ENCODE data around the gene SH3PXD2A. TPM values are rescaled to one million over a fixed set of nuclear protein-coding genes. Genes with fewer than 3 reads are reported as not detected.
A peak's percentile ranks its signal among the peaks of the same experiment; 100 is the strongest.
"Not testable (repeated sequence)": the region's sequence is repeated elsewhere in the genome, so short reads cannot be mapped to it uniquely, and the experiment has no call there.

The SH3PXD2A gene
- polyA plus RNA-seq, 3 donors = 26.6 to 29.4 (median 29.3) TPM

DNA sequence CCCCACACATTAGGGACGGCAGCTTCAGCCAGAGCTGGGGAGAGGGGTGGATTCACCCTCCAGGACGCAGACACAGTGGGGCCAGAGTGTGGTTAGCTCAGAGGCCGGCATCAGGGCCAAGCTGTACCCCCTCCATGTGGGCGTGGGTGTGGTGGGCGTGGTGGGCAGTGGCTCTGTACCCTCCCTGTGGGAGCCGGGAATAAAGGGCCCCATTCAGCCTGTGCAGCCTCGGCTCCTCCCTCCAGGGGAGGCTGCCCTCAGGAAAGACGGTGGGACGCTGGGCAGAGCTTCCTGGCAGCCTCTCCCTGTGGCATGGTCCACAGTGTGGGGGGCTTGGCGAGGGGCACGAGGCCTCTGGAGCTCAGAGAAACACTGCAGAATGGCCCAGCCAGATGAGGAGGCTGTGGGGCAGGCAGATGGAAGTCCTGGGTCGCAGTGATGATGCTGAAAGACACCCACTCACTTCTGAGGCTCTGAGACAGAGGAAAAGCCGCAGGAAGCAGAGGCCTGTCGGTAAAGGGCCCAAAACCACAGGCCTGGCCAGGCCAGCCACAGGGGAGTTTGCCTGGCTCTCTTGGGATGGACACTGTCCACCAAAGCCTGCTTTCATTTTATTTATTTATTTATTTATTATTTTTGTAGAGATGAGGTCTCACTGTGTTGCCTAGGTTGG lies 108.0 kb downstream of the SH3PXD2A start:
- DNase-seq = no peak

DNA sequence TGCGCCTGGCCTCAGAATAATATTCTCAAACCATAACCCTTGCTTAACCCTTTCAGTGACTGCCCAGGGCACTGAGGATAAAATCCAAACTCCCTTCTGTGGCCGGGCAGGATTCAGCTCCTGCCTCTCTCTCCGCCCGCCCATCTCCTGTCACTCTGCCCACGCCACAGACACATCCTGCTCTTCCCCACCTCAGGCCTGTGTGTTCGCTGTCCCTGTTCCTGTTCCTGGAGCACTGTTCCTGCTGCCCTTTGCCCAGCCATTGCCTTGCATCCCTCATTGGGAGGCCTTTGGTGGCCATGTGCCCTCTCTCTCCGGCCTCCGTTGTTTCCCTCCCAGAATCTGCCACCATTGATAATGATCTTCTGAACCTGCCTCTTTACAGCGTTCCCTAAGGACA lies 108.8 kb downstream of the SH3PXD2A start:
- DNase-seq = no peak

DNA sequence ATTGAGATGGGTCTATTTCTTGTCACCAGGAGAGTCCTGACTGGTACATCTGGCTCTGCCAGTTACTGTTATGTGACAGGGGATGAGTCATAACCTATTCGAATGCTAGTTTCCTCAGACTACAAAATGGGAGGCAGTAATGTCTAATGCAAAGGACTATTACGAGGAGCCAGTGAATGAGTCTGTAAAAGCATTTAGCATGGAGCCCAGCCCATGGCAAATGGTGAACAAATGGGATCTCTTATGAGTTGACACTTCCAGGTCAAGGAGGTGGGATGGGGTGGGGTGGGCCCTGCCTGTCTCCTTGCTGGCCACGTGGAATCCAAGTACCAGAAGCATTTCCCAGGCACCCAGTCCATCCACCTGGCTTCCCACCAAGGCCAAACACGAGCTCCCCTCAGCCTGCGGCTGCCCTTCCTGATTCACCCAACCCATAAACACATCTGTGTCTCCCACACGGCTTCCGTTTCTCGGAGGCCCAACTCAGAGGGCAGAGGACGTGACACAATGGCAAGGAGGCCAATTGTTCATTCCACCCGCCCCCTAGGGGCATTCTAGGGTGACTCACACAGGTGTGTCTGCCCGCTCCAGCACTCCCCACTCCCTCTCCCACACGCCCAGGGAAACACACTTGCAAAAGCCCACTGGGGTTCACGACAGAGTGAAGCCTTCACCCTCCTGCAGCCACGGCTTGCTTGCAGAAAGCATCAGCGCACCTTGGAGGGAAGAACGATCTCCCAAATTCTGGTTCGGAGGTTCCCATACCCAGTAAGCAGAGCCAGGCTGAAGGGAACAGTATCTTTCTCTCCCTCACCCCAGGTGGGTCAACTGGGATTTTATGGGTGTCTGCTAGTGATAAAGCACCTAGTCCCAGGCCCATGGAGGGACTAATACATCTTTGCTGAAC lies 109.8 kb downstream of the SH3PXD2A start:
- DNase-seq = no peak

DNA sequence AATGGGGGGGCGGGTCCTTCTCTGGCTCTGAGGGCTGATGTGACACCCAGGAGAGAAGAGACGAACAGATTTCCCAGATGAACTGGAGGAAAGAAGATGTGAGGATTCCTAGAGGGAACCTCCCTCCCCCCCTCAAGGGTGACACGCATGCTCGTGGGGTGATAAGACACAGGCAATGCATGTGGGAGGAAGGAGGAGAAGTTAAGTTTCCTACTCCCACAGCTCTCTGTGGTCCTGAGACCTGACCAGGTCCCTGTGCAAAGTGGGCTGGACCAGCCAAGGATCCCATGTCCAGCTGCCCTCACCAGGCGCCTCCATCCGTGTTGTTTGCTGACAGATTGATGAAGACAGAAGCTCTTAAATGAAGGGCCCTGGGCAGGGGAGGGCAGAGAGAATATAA lies 112.6 kb downstream of the SH3PXD2A start:
- DNase-seq = no peak

DNA sequence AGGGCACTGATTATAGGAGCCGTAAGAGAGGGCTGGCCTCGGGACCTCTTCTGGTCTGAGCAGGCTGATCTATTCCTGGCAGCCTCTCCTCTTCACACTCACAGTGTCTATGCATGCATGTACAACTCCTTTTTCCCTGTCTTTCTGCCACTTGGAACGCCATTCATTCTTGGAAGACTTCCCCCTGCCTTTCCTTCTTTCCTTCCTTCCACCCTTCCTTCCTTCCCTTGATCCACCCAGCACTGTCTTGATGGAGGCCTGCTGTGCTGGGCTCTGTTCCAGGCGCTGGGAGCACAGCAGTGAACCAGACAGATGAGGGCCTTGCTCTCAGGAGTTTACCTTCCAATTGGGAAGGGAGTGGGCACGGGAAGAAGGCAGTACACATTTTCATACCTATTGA lies 114.8 kb downstream of the SH3PXD2A start:
- no peak for DNase-seq

DNA sequence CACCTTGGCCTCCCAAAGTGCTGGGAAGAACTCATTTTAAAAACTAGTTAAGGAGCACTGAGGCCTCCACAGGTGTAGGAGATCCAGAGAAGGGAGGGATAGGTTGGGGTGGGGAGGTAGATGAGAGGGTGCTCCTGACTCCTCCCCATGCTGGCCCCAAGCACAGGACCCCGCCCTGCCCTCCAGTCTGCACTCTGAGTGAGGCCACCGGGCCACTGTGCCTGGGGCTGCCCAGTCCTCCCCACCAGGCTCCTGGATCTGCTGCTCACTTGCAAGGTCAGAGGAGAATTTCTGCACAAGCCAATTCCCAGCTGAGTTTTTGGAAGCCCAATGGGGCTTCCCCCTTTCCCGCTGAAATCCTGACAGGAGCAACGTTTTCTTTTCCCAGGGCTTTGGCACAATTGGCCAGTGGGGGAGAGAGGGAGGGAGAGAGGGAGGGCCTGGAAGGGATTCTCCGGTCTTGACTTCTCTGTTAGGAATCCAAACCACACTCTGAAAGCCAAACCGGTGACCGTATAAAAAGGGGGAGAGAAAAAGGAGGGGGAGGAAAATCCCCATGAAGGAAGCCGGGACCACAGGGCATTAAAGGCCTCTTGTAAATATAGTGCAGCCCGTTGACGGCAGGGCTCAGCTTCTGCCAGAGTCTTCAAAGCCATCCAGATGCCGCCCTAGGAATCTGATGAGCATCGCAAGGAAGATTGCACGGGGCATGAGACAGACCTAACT lies 116.2 kb downstream of the SH3PXD2A start:
- peak; percentile 71 for DNase-seq

DNA sequence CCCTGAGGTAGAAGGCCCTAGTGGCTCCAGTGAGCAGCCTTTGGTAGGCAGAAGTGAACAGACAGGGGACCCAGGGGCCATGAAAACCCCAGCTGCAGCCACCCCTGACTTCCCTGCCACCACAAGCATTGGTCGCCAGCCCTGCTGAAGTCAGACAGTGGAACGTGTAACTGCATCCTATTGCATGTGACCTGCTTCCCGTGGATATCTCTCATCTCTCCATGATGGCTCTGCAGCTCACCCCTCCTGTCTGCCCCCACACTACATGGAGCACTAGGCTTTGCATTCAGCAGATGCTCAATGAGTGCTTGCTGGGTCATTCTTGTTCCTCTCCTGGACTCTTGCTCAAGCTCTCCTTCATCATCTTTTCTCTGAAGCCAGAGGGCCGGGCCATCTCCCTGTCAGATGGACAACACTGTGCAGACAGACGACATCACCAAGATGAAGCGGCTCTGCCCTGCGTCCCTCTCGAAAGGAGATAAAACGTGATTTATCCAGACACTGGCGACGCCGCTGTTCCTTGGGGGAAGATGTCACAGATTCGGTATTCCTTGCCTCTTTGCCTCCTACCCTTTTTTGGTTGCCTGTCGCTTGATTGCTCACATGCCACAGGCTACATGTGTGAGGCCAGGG lies 117.5 kb downstream of the SH3PXD2A start:
- DNase-seq = no peak

DNA sequence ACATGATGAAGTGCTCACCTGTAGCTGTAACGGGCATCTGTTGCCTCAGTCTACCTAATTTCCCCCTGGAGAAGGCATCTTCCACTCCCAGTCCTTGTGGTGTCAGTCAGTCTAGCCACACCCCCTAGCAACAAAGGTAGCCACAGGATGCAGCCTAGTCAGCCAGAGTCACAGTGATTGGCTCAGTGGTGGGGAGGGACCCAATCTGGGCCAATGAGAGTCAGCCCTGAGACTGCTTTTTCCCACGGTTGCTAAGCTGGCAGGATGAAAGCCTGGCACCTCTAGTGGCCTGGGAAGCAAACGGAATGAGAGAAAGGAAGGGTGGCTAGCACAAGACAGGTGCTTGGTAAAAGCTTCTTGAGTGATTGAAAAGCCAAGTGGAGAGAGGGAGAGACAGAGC lies 118.6 kb downstream of the SH3PXD2A start:
- DNase-seq = no peak

DNA sequence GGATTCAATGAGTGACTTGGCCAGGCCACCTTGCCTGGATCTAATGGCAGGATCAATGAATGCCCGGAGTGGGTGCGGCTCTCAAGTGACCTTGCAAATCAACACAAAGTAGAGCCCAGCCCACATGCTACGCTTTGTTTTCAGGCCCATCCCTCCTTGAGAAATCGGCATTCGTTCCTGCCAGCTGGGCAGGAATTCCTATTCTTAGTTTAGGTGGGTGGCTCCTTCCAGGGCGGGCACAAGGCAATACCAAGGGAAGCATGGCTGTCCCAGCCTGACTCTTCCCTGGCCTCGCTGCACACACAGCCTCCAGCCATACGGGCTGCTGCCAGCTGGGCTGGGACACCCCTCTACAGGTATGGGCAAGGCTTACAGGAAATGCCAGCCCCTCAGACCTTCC lies 119.3 kb downstream of the SH3PXD2A start:
- no peak for DNase-seq

DNA sequence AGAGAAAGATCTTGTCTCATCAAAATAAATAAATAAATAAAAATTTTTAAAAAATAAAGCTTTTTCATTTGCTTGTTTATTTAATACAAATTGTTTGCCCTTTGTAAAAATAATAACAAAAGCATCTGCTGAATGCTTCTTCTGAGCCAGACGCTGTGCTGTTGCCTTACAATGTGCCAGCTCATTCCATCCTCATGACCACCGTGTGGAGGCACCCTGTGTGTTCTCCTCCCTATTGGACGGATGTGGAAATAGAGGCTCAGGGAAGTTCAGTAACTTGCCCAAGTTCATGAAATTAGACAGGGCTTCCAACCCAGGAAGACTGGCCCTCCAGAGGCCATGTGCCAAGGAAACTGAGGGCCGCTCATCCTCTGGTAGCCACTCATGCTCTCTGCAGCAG lies 120.6 kb downstream of the SH3PXD2A start:
- no peak for DNase-seq

DNA sequence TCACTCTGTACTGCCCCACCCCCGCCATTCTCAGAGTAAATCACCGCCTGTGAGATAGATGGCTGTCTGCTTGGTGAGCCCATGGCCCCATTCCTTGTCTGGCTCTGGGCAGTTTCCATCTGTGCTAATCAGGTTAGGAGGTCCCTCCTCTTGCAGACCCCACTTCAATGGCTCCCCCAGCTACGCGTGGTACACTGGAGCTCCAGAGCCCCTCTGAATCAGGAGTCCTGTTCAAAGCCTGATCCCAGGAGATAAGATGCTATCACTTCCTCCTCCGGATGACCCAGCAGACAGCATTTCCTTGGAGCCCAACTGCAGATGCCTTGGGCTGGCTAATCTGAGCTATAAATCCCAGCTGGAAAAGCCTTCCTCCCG lies 122.3 kb downstream of the SH3PXD2A start:
- DNase-seq = no peak

DNA sequence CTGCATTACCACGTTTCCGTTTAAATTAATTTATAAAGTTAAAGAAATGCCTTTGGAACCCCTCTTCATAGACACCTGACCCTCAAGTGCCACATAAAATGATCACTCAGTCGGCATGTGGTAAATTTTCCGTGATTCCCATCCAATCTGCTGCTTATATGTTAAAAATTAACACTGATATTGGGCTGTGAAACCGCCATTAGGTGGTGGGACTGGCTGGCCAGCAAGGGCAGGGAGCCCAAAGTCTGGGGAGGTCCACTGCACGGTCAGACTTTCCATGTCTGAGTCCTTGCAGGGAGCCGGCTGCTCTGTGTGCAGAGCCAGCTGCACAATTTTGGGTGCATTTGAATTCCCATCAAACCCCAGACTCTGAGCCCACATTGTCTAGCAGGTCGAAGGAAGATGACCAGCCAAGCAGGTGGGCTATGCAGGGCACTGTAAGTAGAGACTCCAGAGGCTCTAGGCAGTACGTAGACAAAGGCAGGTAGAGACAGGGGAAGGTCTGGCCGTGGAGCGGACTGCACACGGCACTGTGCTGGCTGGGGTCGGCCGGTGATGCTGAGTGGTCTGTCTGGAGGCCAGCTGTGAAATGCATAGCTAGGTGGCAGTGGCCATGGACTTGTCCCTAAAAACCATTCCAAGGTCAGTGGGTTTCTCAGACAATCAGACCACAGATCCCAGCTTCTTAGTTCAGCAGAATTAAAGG lies 122.9 kb downstream of the SH3PXD2A start:
- no peak for DNase-seq

DNA sequence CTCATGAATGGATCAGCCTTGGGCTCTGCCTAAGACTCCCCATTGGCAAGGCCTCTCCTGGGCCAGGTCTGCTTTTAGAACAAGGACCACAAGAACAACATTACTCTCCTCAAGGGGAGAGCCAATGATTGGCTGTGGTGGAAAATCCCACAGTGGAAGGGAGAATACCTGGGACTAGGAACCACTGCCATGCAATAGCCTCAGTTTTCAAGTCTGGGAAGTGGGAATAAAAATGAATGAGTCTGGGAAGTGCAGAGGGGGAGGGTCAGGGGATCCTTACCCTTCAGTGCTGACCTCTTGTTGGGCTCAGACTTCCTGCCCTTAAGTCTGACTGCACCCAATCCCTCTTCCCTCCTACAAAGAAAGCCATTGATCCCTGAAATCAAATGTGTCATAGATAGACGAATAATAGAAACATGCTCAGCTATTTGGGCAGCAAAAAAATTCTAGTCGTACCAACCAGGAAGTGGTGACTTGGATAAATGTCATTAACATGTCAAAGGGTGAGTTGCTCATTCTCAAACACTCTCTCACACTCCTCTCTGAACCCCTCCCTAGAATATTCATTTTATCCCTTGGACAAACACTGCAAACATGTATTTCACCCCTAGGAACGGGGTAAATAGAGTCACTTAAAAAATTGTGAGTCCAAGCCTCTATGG lies 123.6 kb downstream of the SH3PXD2A start:
- no peak for DNase-seq

DNA sequence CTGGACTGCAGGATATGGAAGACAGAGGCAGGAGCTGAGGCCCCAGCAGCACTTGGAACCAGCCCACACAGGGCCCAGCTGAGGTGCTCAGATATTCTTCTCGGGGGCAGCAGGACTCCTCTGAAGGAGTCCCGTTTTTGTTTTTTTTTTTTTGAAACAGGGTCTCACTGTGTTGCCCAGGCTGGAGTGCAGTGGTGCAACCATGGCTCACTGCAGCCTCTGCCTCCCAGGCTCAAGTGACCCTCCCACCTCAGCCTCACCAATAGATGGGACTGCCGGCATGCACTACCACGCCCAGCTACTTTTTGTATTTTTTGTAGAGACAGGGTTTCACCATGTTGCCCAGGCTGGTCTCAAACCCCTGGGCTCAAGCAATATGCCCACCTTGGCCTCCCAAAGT lies 124.3 kb downstream of the SH3PXD2A start:
- DNase-seq = not testable (repeated sequence)

DNA sequence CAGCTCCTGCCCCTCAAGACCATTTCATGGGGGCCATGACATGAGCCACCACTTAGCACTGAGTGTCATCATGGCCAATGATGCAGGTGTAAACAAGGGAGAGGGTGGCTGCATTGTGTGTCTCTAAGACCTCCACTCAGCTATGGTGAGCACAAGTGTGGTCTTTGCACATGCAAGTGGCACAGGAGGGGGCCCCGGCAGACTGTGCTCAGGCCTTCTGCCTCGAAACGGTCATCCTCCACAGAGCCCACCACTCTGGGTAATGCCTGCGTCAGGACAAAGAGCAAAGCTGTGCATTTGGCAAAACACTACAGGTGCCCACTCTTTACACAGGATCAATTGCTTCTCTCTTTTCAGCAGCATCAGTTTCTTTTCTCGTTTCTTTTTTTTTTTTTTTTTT lies 125.5 kb downstream of the SH3PXD2A start:
- DNase-seq = no peak

DNA sequence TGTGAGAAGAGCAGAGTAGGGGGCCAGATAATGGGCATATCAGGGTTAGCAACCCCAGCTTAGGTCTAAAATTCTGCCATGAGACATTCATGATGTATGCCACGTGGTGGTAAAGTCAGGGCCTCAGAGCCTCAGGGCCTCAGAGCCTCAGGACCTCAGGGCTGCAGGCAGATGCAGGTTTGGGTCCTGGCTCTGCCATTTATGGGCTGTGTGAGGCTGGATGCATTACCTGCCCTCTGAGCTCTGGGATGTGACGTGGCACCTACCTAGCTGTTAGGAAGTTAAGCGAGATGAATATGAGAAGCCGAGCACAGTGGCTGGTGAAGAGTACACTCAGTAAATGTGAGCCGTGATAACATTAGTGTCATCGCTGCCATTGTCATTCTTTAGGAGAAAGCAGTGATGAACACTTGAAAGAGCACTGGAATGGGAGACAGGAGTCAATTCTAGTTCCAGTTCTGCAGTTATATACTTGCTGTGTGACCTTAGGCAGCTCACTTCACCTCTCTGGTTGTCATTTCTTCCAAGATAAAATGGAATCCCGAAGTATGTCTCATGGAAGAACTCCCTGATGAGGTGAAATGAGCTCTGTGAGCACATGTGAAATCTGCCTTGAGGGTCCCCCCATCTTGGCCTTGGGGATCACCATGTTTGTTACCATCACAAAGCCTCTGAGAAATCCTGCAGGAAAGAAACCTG lies 127.2 kb downstream of the SH3PXD2A start:
- DNase-seq = no peak

DNA sequence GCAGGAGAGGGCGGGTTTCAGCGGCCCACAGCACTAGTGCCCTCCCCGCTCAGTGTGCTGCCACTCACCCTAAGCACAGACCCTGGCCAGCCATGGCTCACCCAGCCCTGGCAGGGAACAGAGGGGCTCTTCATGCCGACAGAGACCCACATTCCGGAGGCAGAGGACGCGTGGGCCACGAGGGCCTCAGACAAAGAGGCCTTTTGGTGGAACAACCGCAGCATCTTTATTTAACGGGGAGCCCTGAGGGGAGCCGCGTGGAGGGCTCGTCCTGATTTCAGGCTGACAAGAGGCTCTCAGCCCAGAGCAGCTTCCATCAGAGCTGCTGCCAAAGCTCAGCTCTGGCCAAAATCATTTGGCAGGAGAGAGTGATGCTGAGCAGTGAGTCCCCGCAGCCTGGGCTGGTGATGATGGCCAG lies 127.8 kb downstream of the SH3PXD2A start:
- no peak for DNase-seq

DNA sequence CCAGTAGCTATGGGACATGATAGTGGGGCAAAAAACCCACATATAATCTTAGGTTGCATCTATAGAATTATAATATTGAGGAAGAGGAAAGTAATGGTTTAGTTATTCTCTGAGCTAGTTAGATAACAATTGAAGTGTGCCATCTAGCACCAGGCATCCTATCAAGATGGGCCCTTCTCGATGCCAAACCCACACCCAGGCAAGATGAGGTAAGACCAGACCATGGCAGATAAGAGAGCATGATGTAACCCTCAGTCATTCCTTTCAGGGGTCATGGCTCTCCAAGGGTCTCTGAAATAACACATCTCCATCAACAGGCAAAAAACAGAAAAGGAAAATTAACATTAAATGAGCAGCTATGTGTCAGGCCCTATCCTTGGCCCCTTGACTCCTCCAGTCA lies 128.7 kb downstream of the SH3PXD2A start:
- DNase-seq = no peak

DNA sequence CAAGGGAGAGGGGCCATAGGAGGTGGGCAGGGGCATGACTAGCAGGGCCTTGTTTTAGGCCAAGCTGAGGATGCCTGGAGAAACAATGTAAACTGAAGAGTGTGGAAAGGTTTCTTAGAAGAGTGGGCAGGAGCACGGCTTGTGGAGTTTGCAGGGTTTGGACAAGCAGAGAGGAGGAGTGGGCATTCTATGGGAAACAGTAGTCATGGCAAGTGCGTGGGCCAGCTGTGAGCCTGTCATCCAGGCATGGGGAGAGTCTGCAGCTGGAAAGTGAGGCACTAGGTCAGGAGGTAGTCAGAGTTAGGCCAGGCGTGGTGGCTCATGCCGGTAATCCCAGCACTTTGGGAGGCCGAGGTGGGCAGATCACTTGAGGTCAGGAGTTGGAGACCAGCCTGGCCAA lies 130.1 kb downstream of the SH3PXD2A start:
- no peak for DNase-seq

DNA sequence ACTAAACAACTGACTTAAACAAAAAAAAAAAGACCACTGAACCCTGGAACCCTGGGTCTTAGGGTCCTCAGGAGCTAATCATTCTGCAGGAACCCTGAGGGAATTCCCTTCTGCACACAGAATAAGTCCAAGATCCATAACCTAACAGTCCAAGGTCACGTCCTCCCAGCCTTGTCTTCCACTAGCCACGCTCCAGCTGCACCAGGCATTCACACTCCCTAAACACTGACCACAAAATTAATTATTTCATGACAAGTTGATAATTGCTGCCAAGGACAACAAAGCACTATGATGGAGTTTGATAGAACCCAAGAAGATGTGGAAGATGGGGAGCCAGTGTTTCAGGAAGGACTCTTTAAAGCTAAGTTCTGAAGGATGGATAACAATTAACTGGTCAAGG lies 130.6 kb downstream of the SH3PXD2A start:
- no peak for DNase-seq
